HG02678 (cell line): ENCODE results near the gene GVQW3.

Experiments
- ATAC-seq: cut with Tn5 transposase; IDR thresholded peaks from one replicate; pipeline ENCODE4 v1.9.1; 2021; ENCODE audit warnings: mild to moderate bottlenecking, moderate library complexity; ENCODE audit not compliant: unreplicated experiment

Gene GVQW3

GRCh38 chr11:76380977-76381719, at the start of gene GVQW3, which contains the start of gene THAP12:
Gene GVQW3, plus strand, starts transcription at chr11:76381323. Its CDS starts 506 bp downstream, at chr11:76381829.
Gene THAP12, minus strand, starts transcription at chr11:76381132. Its CDS starts 296 bp downstream, at chr11:76380836.
- ATAC-seq, result peak; percentile 77

- ATAC-seq, result no peak
These were observed 46.2 kb upstream of the GVQW3 start for GRCh38 chr11:76334826-76335389.

- no peak for ATAC-seq
These were observed 45.3 kb upstream of the GVQW3 start for GRCh38 chr11:76335842-76336241.

GRCh38 chr11:76336597-76336996, 44.5 kb upstream of the GVQW3 start:
- no peak for ATAC-seq

GRCh38 chr11:76337469-76337868, 43.7 kb upstream of the GVQW3 start:
- ATAC-seq, result no peak

- ATAC-seq, result no peak
These were observed 43.2 kb upstream of the GVQW3 start for GRCh38 chr11:76337923-76338322.

DNA sequence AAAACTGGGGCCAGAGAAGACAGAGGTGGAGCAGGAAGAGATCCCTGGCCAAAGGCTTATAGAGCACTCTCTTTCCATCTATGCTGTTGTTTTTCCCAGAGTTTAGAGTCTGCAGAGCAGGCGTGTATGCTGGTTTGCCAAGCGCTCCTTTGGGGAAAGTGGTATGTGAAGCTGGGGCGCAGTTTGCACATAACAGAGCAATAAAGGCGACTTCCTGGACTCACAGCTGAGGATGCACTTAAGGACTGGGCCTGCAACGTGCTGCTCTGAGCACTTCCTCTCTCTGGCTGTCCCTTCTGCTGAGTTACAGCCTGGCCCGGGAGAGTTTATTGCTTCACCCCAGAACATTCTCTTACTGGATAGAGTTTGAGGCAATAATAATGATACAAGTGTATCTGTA, 41.9 kb upstream of the GVQW3 start:
- ATAC-seq, result no peak

GRCh38 chr11:76347466-76347865, 33.7 kb upstream of the GVQW3 start:
- no peak for ATAC-seq

DNA sequence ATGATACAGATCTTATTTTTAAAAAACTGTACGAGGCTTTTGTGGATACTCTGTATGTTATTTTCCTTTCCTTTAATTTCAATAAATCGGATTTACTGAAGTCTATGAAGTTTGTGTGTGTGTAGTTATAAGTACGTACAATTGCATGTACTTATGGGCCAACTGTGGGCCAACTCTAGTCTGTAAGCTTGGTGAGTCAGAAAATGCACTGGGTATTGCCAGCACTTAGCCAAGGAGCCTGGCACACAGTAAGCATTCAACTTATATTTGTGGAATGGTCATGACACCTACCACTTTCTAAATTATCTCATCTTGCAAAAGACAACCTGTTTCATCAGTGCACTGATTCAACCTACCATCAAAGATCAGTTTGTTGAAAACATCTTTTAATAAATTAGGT, 32.8 kb upstream of the GVQW3 start:
- no peak for ATAC-seq

GRCh38 chr11:76355172-76355571, 26.0 kb upstream of the GVQW3 start:
- ATAC-seq, result no peak

DNA sequence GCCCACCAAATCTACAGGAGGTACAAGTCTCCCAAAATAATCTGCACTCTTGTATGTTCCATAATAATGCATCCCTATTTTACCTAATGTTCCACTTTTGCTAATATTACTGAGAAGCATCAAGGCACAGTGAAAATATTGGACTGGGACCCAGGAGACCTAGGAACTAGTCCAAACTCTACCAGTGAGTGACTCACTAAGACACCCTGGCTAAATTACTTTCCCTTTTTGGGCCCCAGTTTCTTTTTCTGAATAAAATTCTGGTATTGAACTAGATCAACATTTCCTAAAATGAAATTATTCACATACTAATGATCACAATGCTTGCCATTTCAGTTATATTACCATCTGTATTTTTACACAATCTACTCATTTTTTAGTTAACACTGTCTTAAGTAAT, 19.7 kb upstream of the GVQW3 start:
- ATAC-seq, result no peak

DNA sequence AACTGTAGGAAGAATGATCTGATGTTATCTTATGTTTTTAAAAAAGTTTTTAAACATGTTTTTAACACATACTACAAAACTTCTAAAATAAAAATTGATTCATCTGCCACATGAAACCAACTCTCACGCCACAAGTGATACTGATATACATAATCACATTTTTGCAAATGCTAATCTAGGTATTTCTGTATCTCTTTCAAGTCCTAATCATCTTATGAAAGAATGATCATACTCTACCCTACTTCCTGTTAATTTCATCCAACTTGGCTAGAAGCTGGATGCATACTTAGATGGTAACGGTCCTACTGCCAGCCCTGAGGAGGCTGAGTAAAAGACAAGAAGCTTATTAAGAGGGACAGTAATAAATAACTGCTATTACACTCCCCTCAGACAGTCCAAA, 19.3 kb upstream of the GVQW3 start:
- ATAC-seq, result no peak

DNA sequence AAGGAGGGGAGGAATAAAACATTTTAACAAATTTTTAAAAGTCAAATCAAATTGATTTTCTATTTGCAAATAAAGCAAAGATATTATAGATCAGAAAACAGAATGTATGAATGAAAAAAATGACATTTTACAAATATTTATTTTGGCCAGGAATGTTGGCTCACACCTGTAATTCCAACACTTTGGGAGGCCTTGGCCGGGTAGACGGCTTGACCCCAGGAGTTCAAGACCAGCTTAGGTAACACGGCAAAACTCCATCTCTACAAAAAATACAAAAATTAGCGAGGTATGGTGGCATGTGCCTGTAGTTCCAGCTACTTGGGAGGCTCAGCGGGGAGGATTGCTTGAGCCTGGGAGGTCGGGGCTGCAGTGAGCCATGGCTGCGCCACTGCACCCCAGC, 18.4 kb upstream of the GVQW3 start:
- ATAC-seq, result no peak

DNA sequence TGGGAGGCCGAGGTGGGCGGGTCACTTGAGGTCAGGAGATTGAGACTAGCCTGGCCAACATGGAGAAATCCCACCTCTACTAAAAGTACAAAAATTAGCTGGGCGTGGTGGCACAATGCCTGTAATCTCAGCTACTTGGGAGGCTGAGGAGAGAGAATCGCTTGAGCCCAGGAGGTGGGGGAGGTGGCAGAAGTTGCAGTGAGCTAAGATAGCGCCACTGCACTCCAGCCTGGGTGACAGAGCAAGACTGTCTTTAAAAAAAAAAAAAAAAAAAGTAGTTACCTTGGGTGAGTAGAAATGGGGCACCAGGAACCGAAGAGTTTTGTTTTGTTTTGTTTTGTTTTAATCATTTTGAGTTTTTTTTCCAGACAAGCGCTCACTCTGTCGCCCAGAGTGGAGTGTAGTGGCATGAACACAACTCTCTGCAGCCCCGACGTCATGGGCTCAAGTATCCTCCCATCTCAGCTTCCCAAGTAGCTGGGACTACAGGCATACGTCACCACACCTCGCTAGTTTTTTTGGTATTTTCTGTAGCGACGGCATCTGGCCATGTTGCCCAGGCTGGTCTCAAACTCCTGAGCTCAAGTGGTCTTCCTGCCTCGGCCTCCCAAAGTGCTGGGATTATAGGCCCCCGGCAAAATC, 16.0 kb upstream of the GVQW3 start:
- ATAC-seq, result no peak

- no peak for ATAC-seq
These were observed 12.6 kb upstream of the GVQW3 start for GRCh38 chr11:76368490-76368889.

DNA sequence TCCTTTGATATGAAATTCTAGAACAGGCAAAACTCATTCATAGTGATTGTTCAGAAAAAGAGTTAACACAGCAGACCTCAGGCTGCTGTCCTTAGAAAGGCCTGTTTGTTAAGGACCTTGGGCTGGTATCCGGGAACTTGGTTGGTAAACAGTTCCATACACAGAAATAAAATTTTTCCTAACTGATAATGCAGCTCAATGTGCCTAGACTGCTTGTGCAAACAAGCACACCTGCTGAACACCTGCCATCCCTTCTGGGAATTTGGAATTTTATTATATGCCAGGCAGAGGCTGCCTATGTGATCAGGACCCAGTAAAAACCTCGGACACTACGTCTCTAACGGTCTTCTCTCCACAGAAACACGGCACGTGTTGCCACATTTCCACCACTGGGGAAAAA, 11.7 kb upstream of the GVQW3 start:
- no peak for ATAC-seq

DNA sequence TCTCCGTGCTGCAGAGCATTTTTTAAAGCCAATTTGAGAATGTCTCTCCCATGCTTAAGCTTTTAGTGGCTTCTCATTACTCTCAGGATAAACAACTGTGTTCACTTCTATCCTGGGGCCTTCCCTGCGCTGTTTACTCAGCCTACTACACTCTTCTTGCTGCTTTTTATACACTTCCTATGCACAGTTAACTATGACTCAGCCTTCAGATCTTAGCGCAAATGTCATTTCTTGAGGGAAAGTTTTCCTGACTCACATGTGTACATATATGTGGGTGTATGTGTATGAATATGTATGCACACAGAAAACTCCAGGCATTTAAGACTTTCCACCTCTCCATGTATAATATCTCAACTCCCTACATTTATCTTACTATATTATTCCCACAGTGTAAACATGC, 10.0 kb upstream of the GVQW3 start:
- ATAC-seq, result peak; percentile 62

DNA sequence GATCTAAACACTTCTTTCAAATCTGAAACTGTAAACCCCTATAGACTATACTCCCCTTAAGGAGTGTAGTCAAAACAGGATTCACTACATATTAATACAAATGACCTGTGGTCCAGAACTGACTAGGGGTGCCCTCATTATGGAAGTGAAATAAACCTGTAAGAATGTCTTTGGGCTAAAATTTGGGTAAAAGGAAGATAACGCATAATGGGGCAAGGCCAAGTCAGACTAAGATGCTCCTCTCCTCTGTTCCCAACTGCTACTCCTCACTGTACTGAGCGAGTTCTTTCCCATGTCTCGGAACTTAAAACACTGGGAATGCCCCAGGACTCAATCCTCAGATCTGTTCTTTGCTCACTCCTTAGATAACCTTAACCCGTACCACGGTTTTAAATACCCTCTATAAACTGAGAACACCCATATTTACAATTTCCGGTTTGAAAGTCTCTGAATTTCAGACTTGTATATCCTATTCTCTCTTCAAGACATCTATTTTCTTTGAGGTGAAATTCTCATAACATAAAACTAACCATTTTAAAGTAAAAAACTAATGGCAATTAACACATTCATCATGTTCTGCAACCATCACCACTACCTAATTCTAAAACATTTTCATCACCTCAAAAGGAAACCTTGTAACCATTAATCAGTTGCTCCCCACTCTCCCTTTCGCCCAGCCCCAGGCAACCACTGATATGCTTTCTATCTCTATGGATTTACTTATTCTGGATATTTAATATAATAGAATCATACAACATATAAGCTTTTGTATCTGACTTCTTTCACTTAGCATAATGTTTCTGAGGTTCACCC, 4.2 kb upstream of the GVQW3 start:
- ATAC-seq, result no peak

DNA sequence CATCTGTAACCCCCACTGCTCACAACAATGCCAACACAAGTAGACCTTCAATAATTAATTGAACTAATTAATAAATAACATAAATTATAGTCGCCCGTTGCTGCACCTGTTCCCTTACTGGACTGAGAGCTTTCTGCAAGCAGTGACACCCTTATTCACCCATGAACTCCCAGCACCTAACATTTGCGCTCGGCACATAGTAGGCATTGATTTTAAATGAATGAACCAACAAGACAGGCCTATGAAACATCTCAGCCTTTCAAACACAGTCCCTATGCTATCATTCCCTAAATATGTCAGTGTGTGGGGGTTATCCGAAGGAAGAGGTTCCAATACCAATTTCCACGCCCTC, 1.3 kb upstream of the GVQW3 start:
- no peak for ATAC-seq

GRCh38 chr11:76380159-76380976, 755 bp upstream of the GVQW3 start:
- ATAC-seq, result peak; percentile 11

- no peak for ATAC-seq
These were observed 1.1 kb downstream of the GVQW3 start for GRCh38 chr11:76382209-76382608.
